TTC549 (cell line): Measurements from ENCODE around the gene C5orf58.

Experiments
- FAIRE-seq: peaks from 2 replicates; lab custom pipeline; 2012; peaks lifted over from hg19 to GRCh38; lab: Jason Lieb, UNC

The C5orf58 gene

GRCh38 chr5:170232786-170233185 lies at the start of gene C5orf58:
Gene C5orf58, plus strand, starts transcription at chr5:170232985. Its CDS starts 1,992 bp downstream, at chr5:170234977.
- no peak for FAIRE-seq

- FAIRE-seq: no peak
These were observed 48.7 kb upstream of the C5orf58 start for GRCh38 chr5:170183816-170184687.

DNA sequence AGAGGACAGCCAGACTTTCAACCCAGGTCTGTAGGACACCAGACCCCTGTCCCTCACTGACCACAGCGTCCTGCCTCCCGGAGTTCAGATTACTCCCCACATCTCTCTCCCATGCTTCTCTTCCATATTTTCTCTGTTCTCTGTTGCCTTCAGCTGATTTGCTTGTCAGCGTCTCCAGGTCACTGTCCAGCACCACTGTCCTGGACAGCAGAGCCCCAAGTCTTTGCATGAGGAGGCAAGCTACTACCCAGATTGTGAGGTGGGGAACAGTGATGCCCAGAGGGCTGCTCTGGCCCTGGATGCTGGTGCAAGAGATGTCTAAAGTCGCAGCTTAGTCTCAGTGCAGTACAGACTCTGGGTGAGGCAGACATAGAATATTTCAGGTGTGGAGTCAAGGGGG lies 48.0 kb upstream of the C5orf58 start:
- no peak for FAIRE-seq

DNA sequence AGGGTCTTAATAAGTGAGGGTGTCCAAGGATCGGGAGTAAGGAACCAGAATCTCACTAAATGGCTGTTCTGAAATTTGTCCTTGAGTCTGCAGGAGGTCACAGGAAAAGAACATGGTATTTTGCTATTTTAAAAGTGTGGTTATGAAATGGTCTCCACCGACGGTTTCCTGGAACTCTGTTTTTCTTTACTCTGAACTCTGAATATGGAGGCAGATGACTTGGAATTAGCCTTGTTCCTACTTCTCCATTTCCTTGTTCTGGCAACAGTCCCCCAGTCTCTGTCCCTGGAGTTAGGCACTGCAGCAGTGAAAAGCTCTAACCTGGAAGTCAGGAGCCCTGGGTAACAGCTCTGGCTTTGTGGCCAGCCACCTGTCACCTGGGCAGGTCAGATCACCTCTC lies 46.6 kb upstream of the C5orf58 start:
- no peak for FAIRE-seq

GRCh38 chr5:170186856-170187255 lies 45.9 kb upstream of the C5orf58 start:
- no peak for FAIRE-seq

GRCh38 chr5:170190436-170191134 lies 42.2 kb upstream of the C5orf58 start:
- no peak for FAIRE-seq

DNA sequence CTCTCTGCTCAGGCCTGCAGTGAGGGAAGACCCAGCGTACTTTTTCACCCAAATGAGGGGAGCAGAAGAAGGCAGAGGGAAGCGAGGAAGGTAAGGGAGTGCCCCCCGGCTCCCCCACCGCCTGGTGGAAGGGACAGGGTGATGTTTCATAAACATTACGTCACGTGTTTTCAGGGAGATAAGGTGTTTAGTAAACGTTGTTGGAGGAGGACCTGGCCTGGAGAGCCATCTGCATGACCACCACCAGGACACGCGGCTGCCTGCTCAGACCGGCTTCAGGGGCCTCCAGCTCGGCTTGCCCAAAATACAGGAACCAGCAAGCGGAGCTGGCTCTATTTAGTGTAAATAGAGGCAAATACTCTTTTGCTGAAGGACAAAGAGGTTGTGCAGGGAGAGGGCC lies 40.0 kb upstream of the C5orf58 start:
- no peak for FAIRE-seq

DNA sequence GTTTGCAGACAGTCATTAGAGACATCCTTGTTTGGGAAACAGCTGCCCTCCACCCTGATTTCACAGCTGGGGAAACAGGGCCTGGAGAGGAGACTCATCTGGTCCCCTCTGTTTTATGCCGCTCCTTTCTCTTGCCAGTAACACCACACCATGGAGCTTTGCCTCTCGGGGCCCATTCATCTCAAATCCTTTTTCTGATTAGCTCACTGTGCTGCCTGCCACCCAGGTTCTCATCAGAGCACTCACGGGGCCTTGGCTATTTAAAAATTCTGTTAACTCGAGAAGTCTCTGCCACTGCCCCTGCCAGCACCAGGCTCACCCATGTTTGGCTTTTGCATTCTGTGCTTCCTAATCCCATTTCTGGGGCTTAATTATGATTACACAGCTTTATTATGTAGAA lies 36.8 kb upstream of the C5orf58 start:
- FAIRE-seq: no peak

GRCh38 chr5:170200876-170201275 lies 31.9 kb upstream of the C5orf58 start:
- no peak for FAIRE-seq

- no peak for FAIRE-seq
These were observed 31.5 kb upstream of the C5orf58 start for GRCh38 chr5:170201311-170201710.

GRCh38 chr5:170202117-170202516 lies 30.7 kb upstream of the C5orf58 start:
- FAIRE-seq: no peak

GRCh38 chr5:170204202-170204601 lies 28.6 kb upstream of the C5orf58 start:
- no peak for FAIRE-seq

- no peak for FAIRE-seq
These were observed 26.6 kb upstream of the C5orf58 start for GRCh38 chr5:170206216-170206615.

DNA sequence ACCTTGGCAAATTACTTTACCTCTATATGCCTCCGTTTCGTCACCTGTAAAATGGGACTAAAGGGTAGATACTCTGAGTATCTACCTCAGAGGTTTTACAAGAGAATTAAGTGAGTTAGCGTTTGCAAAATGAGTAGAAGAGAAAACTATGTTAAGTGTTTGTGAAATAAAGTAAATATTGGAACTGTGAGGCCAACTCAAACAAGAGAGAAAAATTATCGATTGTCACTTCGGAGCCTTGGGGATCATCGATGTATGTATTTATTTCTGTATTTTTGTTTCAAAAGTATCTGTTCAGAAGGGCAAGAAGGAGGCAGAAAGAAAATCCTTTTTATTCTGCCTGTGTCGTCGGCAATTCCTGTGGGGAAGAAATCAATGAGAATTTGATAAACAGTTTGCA lies 25.8 kb upstream of the C5orf58 start:
- FAIRE-seq: no peak

GRCh38 chr5:170211575-170212334 lies 21.0 kb upstream of the C5orf58 start:
- FAIRE-seq: no peak

DNA sequence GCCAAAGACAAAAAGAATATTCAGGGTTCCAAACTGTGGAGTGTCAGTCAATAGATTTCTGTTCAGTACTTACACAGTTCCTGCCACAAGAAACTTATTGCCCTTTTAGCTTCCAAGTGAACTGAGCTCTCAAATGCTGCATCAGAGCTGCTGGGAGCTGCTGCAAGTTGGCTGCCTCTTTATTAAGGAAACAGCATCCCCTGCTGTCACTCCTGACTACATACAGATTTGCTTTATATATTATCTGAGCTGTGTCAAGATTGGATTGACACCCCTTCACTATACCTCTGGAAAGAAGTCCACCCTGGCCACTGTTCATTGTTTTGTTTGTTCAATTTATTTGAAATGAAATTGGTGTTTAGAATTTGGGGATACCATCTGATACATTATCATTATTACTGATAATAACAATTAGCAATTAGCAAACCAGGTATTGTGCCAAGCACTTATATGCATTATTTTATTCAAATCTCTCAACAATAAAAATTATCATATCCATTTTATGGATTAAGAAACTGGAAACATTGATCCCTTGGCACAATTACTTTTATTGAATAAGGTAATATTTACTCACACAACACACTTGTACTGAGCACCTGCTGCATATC lies 16.4 kb upstream of the C5orf58 start:
- FAIRE-seq: no peak

GRCh38 chr5:170217831-170218230 lies 15.0 kb upstream of the C5orf58 start:
- FAIRE-seq: no peak

- FAIRE-seq: no peak
These were observed 14.1 kb upstream of the C5orf58 start for GRCh38 chr5:170218726-170219125.

DNA sequence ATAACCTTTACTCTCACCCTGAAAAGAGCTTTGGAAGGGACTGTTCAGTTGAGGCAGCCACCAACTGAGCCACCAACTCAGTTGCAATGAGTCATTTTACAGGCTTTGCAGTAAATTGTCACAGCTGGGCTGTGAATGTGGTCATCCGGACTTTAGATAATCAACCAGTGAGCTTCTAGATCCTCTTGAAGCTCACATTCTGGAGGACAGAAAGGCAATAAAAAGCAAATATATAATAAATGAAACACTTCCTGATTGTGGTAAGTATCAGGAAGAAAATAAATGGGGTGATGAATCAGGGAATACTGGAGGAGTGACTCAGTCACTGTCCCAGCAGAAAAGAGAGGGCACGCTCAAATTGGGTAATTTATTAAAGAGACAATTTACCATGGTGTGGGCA lies 13.2 kb upstream of the C5orf58 start:
- FAIRE-seq: no peak

GRCh38 chr5:170220191-170220590 lies 12.6 kb upstream of the C5orf58 start:
- no peak for FAIRE-seq

DNA sequence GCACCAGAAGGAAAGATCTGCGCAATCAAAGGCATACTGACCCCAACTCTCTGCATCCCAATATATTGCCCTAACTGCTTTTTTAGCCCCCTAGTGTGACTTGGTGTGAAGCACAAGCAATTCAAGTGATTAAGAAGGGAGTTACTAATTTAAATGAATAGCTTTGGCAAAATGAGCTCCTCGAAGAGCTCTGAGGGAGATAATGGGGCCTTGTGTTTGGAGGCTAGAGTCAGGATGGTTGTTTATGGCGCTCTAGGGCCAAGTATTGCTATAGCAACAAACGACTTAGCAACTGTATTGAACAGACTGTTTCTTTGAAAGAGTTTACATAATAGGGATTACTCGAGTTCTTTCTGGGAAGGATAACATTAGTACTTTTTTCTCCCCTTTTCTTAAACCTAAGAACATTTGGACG lies 11.5 kb upstream of the C5orf58 start:
- no peak for FAIRE-seq

DNA sequence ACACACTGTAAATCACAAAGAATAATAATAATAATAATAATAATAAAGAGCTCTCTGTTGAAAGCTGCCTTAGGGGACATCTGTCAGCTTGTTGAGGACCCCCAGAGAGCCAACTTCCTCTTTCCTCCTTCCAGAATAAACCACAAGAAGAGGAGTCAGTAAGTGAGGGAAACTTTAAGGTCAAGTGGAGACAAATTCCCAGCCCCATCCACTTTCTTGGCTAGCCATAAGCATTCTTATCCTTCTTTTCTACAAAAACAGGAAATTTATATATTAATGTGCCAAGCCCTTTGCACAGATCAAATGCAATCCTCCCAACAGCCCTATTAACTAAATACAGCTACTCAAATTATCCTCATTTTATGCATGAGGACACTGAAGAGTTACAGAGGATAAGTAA lies 9.4 kb upstream of the C5orf58 start:
- FAIRE-seq: no peak
